HEK293 (cell line): ENCODE results near the gene POLR1D.
A peak's percentile ranks its signal among the peaks of the same experiment; 100 is the strongest.

Source experiments
- CTCF ChIA-PET: fragments of 350-600 bp; formaldehyde crosslinking; extraction: SDS; loops from one replicate; lab custom pipeline; 2021; ENCODE audit warnings: antibody characterized with exemption; lab: Yijun Ruan, JAX
- POLR2A ChIA-PET: fragments of 300-600 bp; formaldehyde crosslinking; extraction: SDS; loops from one replicate; lab custom pipeline; 2020; ENCODE audit warnings: antibody characterized with exemption, inconsistent platforms; lab: Yijun Ruan, JAX
- H3K27ac ChIP-seq: fragments of 200-500 bp; sonication (Bioruptor generic); 2 replicates; pipeline ENCODE4 v1.5.1; 2014; ENCODE audit warnings: low read depth, low read length, control low read depth, inconsistent platforms; ENCODE audit errors: extremely low read depth
- H3K36me3 ChIP-seq, 2 experiments: fragments of 200-500 bp in 1 of 2; sonication (Bioruptor generic) in 1 of 2; 1 replicate in 1 of 2; 2 replicates in 1 of 2; pipeline ENCODE4 v1.5.1; 2014 to 2017; ENCODE audit warnings: inconsistent platforms in 2 of 2, low read length in 2 of 2; ENCODE audit not compliant: control insufficient read depth in 2 of 2, insufficient read depth in 1 of 2
- H3K4me1 ChIP-seq: fragments of 200-500 bp; sonication (Bioruptor generic); 2 replicates; pipeline ENCODE4 v1.5.1; 2014; ENCODE audit warnings: mild to moderate bottlenecking, low read length, inconsistent platforms; ENCODE audit not compliant: control insufficient read depth, insufficient read depth
- H3K4me3 ChIP-seq: 2 replicates; pipeline ENCODE4 v1.5.1; 2011; ENCODE audit warnings: low read depth, mild to moderate bottlenecking, control low read depth, low read length, moderate library complexity
- H3K9me3 ChIP-seq: fragments of 200-500 bp; sonication (Bioruptor generic); 2 replicates; pipeline ENCODE4 v1.5.1; 2014; ENCODE audit warnings: low read depth, low read length, inconsistent platforms; ENCODE audit not compliant: control insufficient read depth, insufficient read depth
- BCL11B ChIP-seq: fragments of 450-650 bp; formaldehyde crosslinking; IDR thresholded peaks from 2 replicates; pipeline ENCODE4 v1.5.1; 2016; ENCODE audit warnings: low read depth, missing biosample characterization, missing genetic modification characterization
- PATZ1 ChIP-seq: fragments of 450-650 bp; formaldehyde crosslinking; IDR thresholded peaks from 2 replicates; pipeline ENCODE4 v1.5.1; 2016; ENCODE audit warnings: missing biosample characterization, missing genetic modification characterization
- PRDM6 ChIP-seq: fragments of 450-650 bp; formaldehyde crosslinking; IDR thresholded peaks from 2 replicates; pipeline ENCODE4 v1.5.1; 2017; ENCODE audit warnings: missing biosample characterization, missing genetic modification characterization
- SCRT1 ChIP-seq: fragments of 450-650 bp; formaldehyde crosslinking; IDR thresholded peaks from 2 replicates; pipeline ENCODE4 v1.5.1; 2016; ENCODE audit warnings: missing biosample characterization, missing genetic modification characterization, borderline replicate concordance
- SP7 ChIP-seq: fragments of 450-650 bp; formaldehyde crosslinking; IDR thresholded peaks from 2 replicates; pipeline ENCODE4 v1.5.1; 2016; ENCODE audit warnings: missing biosample characterization, missing genetic modification characterization
- ZBTB11 ChIP-seq: fragments of 450-650 bp; formaldehyde crosslinking; conservative IDR thresholded peaks from 2 replicates; pipeline ENCODE4 v1.5.1; 2016; ENCODE audit warnings: low read depth, missing biosample characterization, missing genetic modification characterization
- ZBTB20 ChIP-seq: fragments of 450-650 bp; formaldehyde crosslinking; IDR thresholded peaks from 2 replicates; pipeline ENCODE4 v1.5.1; 2016; ENCODE audit warnings: missing biosample characterization, missing genetic modification characterization
- ZBTB21 ChIP-seq: fragments of 450-650 bp; formaldehyde crosslinking; IDR thresholded peaks from 2 replicates; pipeline ENCODE4 v1.5.1; 2017; ENCODE audit warnings: missing biosample characterization, missing genetic modification characterization
- ZFP3 ChIP-seq: fragments of 450-650 bp; formaldehyde crosslinking; IDR thresholded peaks from 2 replicates; pipeline ENCODE4 v1.5.1; 2016; ENCODE audit warnings: low read depth, missing biosample characterization, missing genetic modification characterization
- ZFP37 ChIP-seq: fragments of 450-650 bp; formaldehyde crosslinking; IDR thresholded peaks from 2 replicates; pipeline ENCODE4 v1.5.1; 2016; ENCODE audit warnings: missing biosample characterization, missing genetic modification characterization
- ZNF140 ChIP-seq: fragments of 450-650 bp; formaldehyde crosslinking; IDR thresholded peaks from 2 replicates; pipeline ENCODE4 v1.5.1; 2016; ENCODE audit warnings: missing biosample characterization, missing genetic modification characterization
- ZNF146 ChIP-seq: fragments of 450-650 bp; formaldehyde crosslinking; IDR thresholded peaks from 2 replicates; pipeline ENCODE4 v1.5.1; 2016; ENCODE audit warnings: missing biosample characterization, missing genetic modification characterization
- ZNF175 ChIP-seq: fragments of 450-650 bp; formaldehyde crosslinking; IDR thresholded peaks from 2 replicates; pipeline ENCODE4 v1.5.1; 2016; ENCODE audit warnings: missing biosample characterization, missing genetic modification characterization
- ZNF184 ChIP-seq: fragments of 450-650 bp; IDR thresholded peaks from 2 replicates; pipeline ENCODE4 v1.5.1; 2018; ENCODE audit warnings: missing biosample characterization, mild to moderate bottlenecking, missing genetic modification characterization
- ZNF280D ChIP-seq: fragments of 450-650 bp; formaldehyde crosslinking; IDR thresholded peaks from 2 replicates; pipeline ENCODE4 v1.5.1; 2016; ENCODE audit warnings: missing biosample characterization, missing genetic modification characterization
- ZNF324 ChIP-seq: fragments of 450-650 bp; formaldehyde crosslinking; IDR thresholded peaks from 2 replicates; pipeline ENCODE4 v1.5.1; 2016; ENCODE audit warnings: missing biosample characterization, missing genetic modification characterization
- ZNF366 ChIP-seq: fragments of 450-650 bp; formaldehyde crosslinking; conservative IDR thresholded peaks from 2 replicates; pipeline ENCODE4 v1.5.1; 2016; ENCODE audit warnings: missing biosample characterization, missing genetic modification characterization
- ZNF404 ChIP-seq: fragments of 450-650 bp; formaldehyde crosslinking; IDR thresholded peaks from 2 replicates; pipeline ENCODE4 v1.5.1; 2017; ENCODE audit warnings: missing biosample characterization, missing genetic modification characterization
- ZNF416 ChIP-seq: fragments of 450-650 bp; formaldehyde crosslinking; IDR thresholded peaks from 2 replicates; pipeline ENCODE4 v1.5.1; 2016; ENCODE audit warnings: missing biosample characterization, missing genetic modification characterization
- ZNF549 ChIP-seq: fragments of 450-650 bp; IDR thresholded peaks from 2 replicates; pipeline ENCODE4 v1.5.1; 2018; ENCODE audit warnings: missing biosample characterization, missing genetic modification characterization, mild to moderate bottlenecking, inconsistent platforms, moderate library complexity
- ZNF555 ChIP-seq: fragments of 450-650 bp; formaldehyde crosslinking; conservative IDR thresholded peaks from 2 replicates; pipeline ENCODE4 v1.5.1; 2017; ENCODE audit warnings: missing biosample characterization, mild to moderate bottlenecking, missing genetic modification characterization, inconsistent platforms
- ZNF596 ChIP-seq: fragments of 450-650 bp; IDR thresholded peaks from 2 replicates; pipeline ENCODE4 v1.5.0; 2018; ENCODE audit warnings: missing biosample characterization, mild to moderate bottlenecking, missing genetic modification characterization, moderate library complexity
- ZNF600 ChIP-seq: fragments of 450-650 bp; formaldehyde crosslinking; IDR thresholded peaks from 2 replicates; pipeline ENCODE4 v1.5.1; 2016; ENCODE audit warnings: missing biosample characterization, missing genetic modification characterization
- ZNF610 ChIP-seq: fragments of 450-650 bp; formaldehyde crosslinking; IDR thresholded peaks from 2 replicates; pipeline ENCODE4 v1.5.1; 2016; ENCODE audit warnings: missing biosample characterization, missing genetic modification characterization, borderline replicate concordance
- ZNF670 ChIP-seq: fragments of 450-650 bp; formaldehyde crosslinking; IDR thresholded peaks from 2 replicates; pipeline ENCODE4 v1.5.1; 2016; ENCODE audit warnings: missing biosample characterization, missing genetic modification characterization, low read depth
- ZNF704 ChIP-seq: fragments of 450-650 bp; formaldehyde crosslinking; IDR thresholded peaks from 2 replicates; pipeline ENCODE4 v1.5.1; 2016; ENCODE audit warnings: missing biosample characterization, missing genetic modification characterization

Gene POLR1D

GRCh38 chr13:27620377-27621115 lies 1.1 kb upstream of the POLR1D start, which contains the start of gene LNX2 (continued):
- TF ChIP-seq ZNF600 (tag by site-specific recombination) (peak; percentile 52), PRDM6 (no peak), SP7 (peak; percentile 72), ZNF366 (peak; percentile 88), ZNF704 (tag by site-specific recombination) (no peak), ZNF140 (tag by site-specific recombination) (no peak), ZNF146 (peak; percentile 29; the same call in 1 of the 2 replicates), ZNF596 (tag by site-specific recombination) (no peak), ZFP3 (tag by site-specific recombination) (no peak), ZNF549 (tag by site-specific recombination) (no peak), BCL11B (tag by site-specific recombination) (0 out of 2 replicates have a peak, but pooled peaks have one; percentile 42)

GRCh38 chr13:27621116-27621365 lies 651 bp upstream of the POLR1D start:
- ChIA-PET CTCF (interaction anchor here (0.9 to 2.1 kb wide), 4 partner anchors 18 to 206 kb away, joined by 3 to 6 read pairs (median 4); no protein-coding TSS in a partner anchor), POLR2A (interaction anchor here (0.9 to 2.7 kb wide), 10 partner anchors 14 to 206 kb away, joined by 3 to 16 read pairs (median 5); partner anchors contain the start of gene MTIF3)
- 0 out of 2 replicates have a peak, but pooled peaks cover 4% of the 10 kb centered on the region for H3K4me1 ChIP-seq
- H3K36me3 ChIP-seq, result peaks cover 5 to 28% of the 10 kb centered on the region in 2 experiments; a peak in 2 of 3 replicates
- no peaks in the 10 kb centered on the region for H3K9me3 ChIP-seq
- peak overlapping the region; percentile 70 for H3K4me3 ChIP-seq
- peak overlapping the region; percentile 98 for H3K27ac ChIP-seq
- TF ChIP-seq ZNF555 (tag by site-specific recombination) (no peak), ZNF404 (tag by site-specific recombination) (no peak), ZBTB20 (tag by site-specific recombination) (peak; percentile 5; the same call in 1 of the 2 replicates), ZBTB21 (tag by site-specific recombination) (no peak), ZNF184 (tag by site-specific recombination) (no peak), ZNF416 (tag by site-specific recombination) (no peak), ZNF600 (tag by site-specific recombination) (peak; percentile 8; the same call in 1 of the 2 replicates), ZBTB11 (tag by site-specific recombination) (0 out of 2 replicates have a peak, but pooled peaks have one; percentile 35), ZNF280D (no peak), ZNF324 (tag by site-specific recombination) (no peak; the same call in 1 of the 2 replicates), ZNF610 (no peak), ZNF175 (no peak), ZFP37 (0 out of 2 replicates have a peak, but pooled peaks have one; percentile 17), PATZ1 (tag by site-specific recombination) (0 out of 2 replicates have a peak, but pooled peaks have one; percentile 24), ZNF670 (tag by site-specific recombination) (no peak), SCRT1 (tag by site-specific recombination) (no peak)
